ENCODE measurements around the gene SERPINA7. TPM values are rescaled to one million over a fixed set of nuclear protein-coding genes. Genes with fewer than 3 reads are reported as not detected.

The SERPINA7 gene
- total and polyA plus RNA-seq, 2 of the 8 experiments (the other 6 are each of a cell fraction or from before 2014, with no cell fraction given): not detected

DNA sequence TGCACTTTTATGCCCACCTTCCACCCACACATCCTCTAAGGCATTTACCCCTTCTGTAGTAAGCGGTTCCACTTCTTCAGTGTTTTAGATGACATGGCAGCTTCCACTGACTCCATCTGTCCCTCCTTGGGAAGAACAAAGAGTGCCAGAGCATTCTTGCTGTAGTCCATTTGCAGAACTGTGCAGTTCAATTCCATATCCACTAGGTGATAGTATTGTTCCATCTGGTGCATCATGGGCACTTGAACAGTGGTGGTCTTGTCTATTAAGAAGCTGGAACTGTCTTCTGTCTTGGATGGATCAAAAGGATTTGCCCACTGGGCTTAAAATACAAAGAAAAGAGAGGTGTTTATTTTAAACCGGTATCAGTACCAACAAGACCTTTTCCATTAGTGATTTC lies 3.5 kb downstream of the SERPINA7 start:
- H2BK15ac ChIP-seq (ENCODE audit: low read length): no peak overlapping the region
- H4K8ac ChIP-seq (ENCODE audit: extremely low read depth, insufficient read depth, low read length): no peak overlapping the region
- H3K18ac ChIP-seq (ENCODE audit: extremely low read depth, low read length): no peak overlapping the region
- no peak overlapping the region for H3K23ac ChIP-seq (ENCODE audit: insufficient read length)
- POLR2A ChIA-PET (ENCODE audit: partially characterized antibody): no interaction called here
- no peaks in the 10 kb centered on the region; a peak in 1 of 4 replicates for H3K9me3 ChIP-seq (ENCODE audit: insufficient read depth in 2 of 2, low read depth in 1 of 2, low read length in 1 of 2)
- no peak overlapping the region for H3K56ac ChIP-seq (replicated peaks; ENCODE audit: insufficient read length, low read depth, low read length)
- CTCF ChIA-PET (ENCODE audit: partially characterized antibody): interaction anchor here (0.5 to 1.4 kb wide), 5 partner anchors 66 to 372 kb away, joined by 3 to 5 read pairs (median 4); no protein-coding TSS in a partner anchor
- WGBS, 2 experiments (ENCODE audit: extremely low coverage in 1 of 2, insufficient coverage in 1 of 2, insufficient read length in 1 of 2, insufficient replicate concordance in 2 of 2, low coverage in 1 of 2, low lambda C conversion rate in 2 of 2, missing lambda C conversion rate in 1 of 2): 80% methylated on average over 1 of the region's 2 CpGs; no CpG with 5 or more reads in 1 of the 2 experiments
- no peak overlapping the region for H2BK12ac ChIP-seq (ENCODE audit: low read depth, low read length)
- no peaks in the 10 kb centered on the region for H3K4me1 ChIP-seq (replicated peaks in 1 of 4; ENCODE audit: control insufficient read depth in 3 of 4, insufficient read depth in 4 of 4, low read length in 3 of 4)
- H3K23me2 ChIP-seq (ENCODE audit: low read depth, low read length): no peaks in the 10 kb centered on the region
- no peaks in the 10 kb centered on the region for H3K79me1 ChIP-seq (ENCODE audit: low read depth, low read length)
- H4K91ac ChIP-seq (replicated peaks; ENCODE audit: insufficient read length, low read length): no peak overlapping the region
- H3K4me2 ChIP-seq (ENCODE audit: insufficient read depth in 1 of 2, low read depth in 2 of 2, low read length in 2 of 2): no peak overlapping the region
- H2AFZ ChIP-seq (ENCODE audit: low read length): no peak overlapping the region
- no peak overlapping the region for H3K4ac ChIP-seq (replicated peaks; ENCODE audit: insufficient read length, low read depth, low read length)
- no peak overlapping the region for H2BK120ac ChIP-seq (replicated peaks; ENCODE audit: low read depth, low read length)
- FAIRE-seq: no peak
- no peak overlapping the region for H3K9ac ChIP-seq (replicated peaks in 1 of 4; ENCODE audit: extremely low read depth in 1 of 4, low read depth in 3 of 4, low read length in 3 of 4)
- H3K27ac ChIP-seq (ENCODE audit: low read depth, low read length): no peak overlapping the region
- DNase-seq (ENCODE audit: low read depth in 1 of 2, low spot score in 2 of 2): no peak
- no peak overlapping the region for H2BK5ac ChIP-seq (ENCODE audit: low read depth, low read length)
- no peak overlapping the region for H2AK5ac ChIP-seq (ENCODE audit: low read depth, low read length)
- no peaks in the 10 kb centered on the region for H3K36me3 ChIP-seq (ENCODE audit: control insufficient read depth in 2 of 4, insufficient read depth in 4 of 4, low read length in 3 of 4)
- H3K14ac ChIP-seq (ENCODE audit: insufficient read length): no peak overlapping the region
- no peak overlapping the region for H2BK20ac ChIP-seq (ENCODE audit: low read length)
- H3K4me3 ChIP-seq (ENCODE audit: extremely low read depth in 1 of 4, insufficient read depth in 2 of 4, low read depth in 3 of 4, low read length in 4 of 4): no peak overlapping the region
- H3K27me3 ChIP-seq (replicated peaks in 1 of 4; ENCODE audit: control insufficient read depth in 3 of 4, extremely low read depth in 1 of 4, insufficient read depth in 3 of 4, low read length in 3 of 4): no peaks in the 10 kb centered on the region
- no peaks in the 10 kb centered on the region for H4K20me1 ChIP-seq (replicated peaks in 1 of 2; ENCODE audit: control insufficient read depth in 1 of 2, insufficient read depth in 2 of 2, low read length in 2 of 2)
- no peaks in the 10 kb centered on the region for H3K79me2 ChIP-seq (ENCODE audit: control insufficient read depth in 1 of 2, insufficient read depth in 2 of 2, low read length in 2 of 2)
- no peak overlapping the region for H4K5ac ChIP-seq (ENCODE audit: insufficient read length, low read depth, low read length)
- peak; percentile 45 to 70 for TF ChIP-seq RAD21 (IDR thresholded peaks at IDR 0.05 in 1 of 2, conservative IDR thresholded peaks at IDR 0.05 in 1 of 2; ENCODE audit: low read depth in 2 of 2, low read length in 2 of 2)
- TF ChIP-seq CTCF (IDR thresholded peaks at IDR 0.05; ENCODE audit: control extremely low read depth in 1 of 3, insufficient read depth in 1 of 3, low read depth in 1 of 3, low read length in 3 of 3): peak in 2 of 3 experiments; percentile 24 to 36; a peak in 3 of 4 replicates
